HepG2 (cell line): ENCODE measurements around the gene PEX11G. TPM values are rescaled to one million over a fixed set of nuclear protein-coding genes. Genes with fewer than 3 reads are reported as not detected.
A peak's percentile ranks its signal among the peaks of the same experiment; 100 is the strongest.

Experiments
- ARID4A ChIP-seq: sonication (generic); formaldehyde crosslinking; IDR thresholded peaks from 2 replicates; pipeline ENCODE4 v1.5.0; 2020; ENCODE audit warnings: mild to moderate bottlenecking, missing genetic modification reagents, borderline replicate concordance
- ATF2 ChIP-seq: sonication (generic); formaldehyde crosslinking; IDR thresholded peaks from 2 replicates; pipeline ENCODE4 v1.4.0; 2020; ENCODE audit warnings: missing genetic modification reagents
- ATF7-NPFF ChIP-seq: sonication (generic); formaldehyde crosslinking; IDR thresholded peaks from 2 replicates; pipeline ENCODE4 v1.8.1; 2023; ENCODE audit warnings: mild to moderate bottlenecking, low read depth, missing genetic modification reagents, moderate library complexity
- GMEB2 ChIP-seq: IDR thresholded peaks from 2 replicates; pipeline ENCODE4 v1.6.1; 2016; ENCODE audit warnings: missing biosample characterization, missing genetic modification reagents, low read depth
- HOXA7 ChIP-seq: sonication (generic); formaldehyde crosslinking; IDR thresholded peaks from 2 replicates; pipeline ENCODE4 v1.8.1; 2022; ENCODE audit warnings: mild to moderate bottlenecking, missing genetic modification reagents, moderate library complexity
- KDM3A ChIP-seq: IDR thresholded peaks from 2 replicates; pipeline ENCODE4 v1.6.1; 2018; ENCODE audit warnings: low read depth, missing compliant biosample characterization
- NRL ChIP-seq: sonication (generic); formaldehyde crosslinking; IDR thresholded peaks from 2 replicates; pipeline ENCODE4 v1.5.0; 2020; ENCODE audit warnings: missing genetic modification reagents, mild to moderate bottlenecking, moderate library complexity, borderline replicate concordance
- PCBP1 ChIP-seq: fragments of 200-400 bp; formaldehyde crosslinking; IDR thresholded peaks from 2 replicates; pipeline ENCODE4 v1.6.1; 2017; ENCODE audit warnings: mild to moderate bottlenecking, low read depth, low read length, borderline replicate concordance
- RARG ChIP-seq: sonication (generic); formaldehyde crosslinking; IDR thresholded peaks from 2 replicates; pipeline ENCODE4 v1.4.0; 2020; ENCODE audit warnings: low read depth, mild to moderate bottlenecking, missing genetic modification reagents
- SMAD3 ChIP-seq: sonication (generic); formaldehyde crosslinking; IDR thresholded peaks from 2 replicates; pipeline ENCODE4 v1.4.0; 2020; ENCODE audit warnings: missing genetic modification reagents
- ZNF207 ChIP-seq: fragments of 450-650 bp; IDR thresholded peaks from 2 replicates; pipeline ENCODE4 v1.6.1; 2016; ENCODE audit warnings: antibody characterized with exemption, borderline replicate concordance
- ZNF709 ChIP-seq: sonication (generic); formaldehyde crosslinking; IDR thresholded peaks from 2 replicates; pipeline ENCODE4 v1.5.0; 2020; ENCODE audit warnings: mild to moderate bottlenecking, missing genetic modification reagents
- ZNF775 ChIP-seq: sonication (generic); formaldehyde crosslinking; IDR thresholded peaks from 2 replicates; pipeline ENCODE4 v1.4.0; 2020; ENCODE audit warnings: missing genetic modification reagents, mild to moderate bottlenecking, moderate library complexity, borderline replicate concordance
- ZNF83 ChIP-seq: sonication (generic); formaldehyde crosslinking; IDR thresholded peaks from 2 replicates; pipeline ENCODE4 v1.4.0; 2020; ENCODE audit warnings: missing genetic modification reagents, mild to moderate bottlenecking, borderline replicate concordance
- polyA plus RNA-seq, 8 experiments: library from polyadenylated mRNA; depleted of rRNA in 3 of 8; stranded (reverse) in 7 of 8; unstranded in 1 of 8; fragments of >200 nt; fragmentation: Illumina TruSeq in 4 of 8; extraction: Trizol in 4 of 8; gene quantifications; 2 replicates each; pipeline versions ENCODE4 v1.2.1 to v1.2.3, GENCODE V29; 2011 to 2016; ENCODE audit warnings: low read depth in 4 of 8, missing spikeins in 1 of 8, mixed read lengths in 1 of 8; ENCODE audit not compliant: insufficient read depth in 1 of 8
- total RNA-seq, 5 experiments: library from RNA; depleted of rRNA; stranded (reverse); fragments of >200 nt; fragmentation: Illumina TruSeq; extraction: Trizol; gene quantifications; 2 replicates each; pipeline ENCODE4 v1.2.3, GENCODE V29; 2016; ENCODE audit warnings: low read depth in 1 of 5
- TF ChIP-seq, protein P1 (sequence below), 2 experiments: sonication (generic) in 1 of 2; formaldehyde crosslinking in 1 of 2; IDR thresholded peaks; 2 replicates each; pipeline versions ENCODE4 v1.6.1 to v1.9.0; 2014 to 2022; ENCODE audit warnings: antibody characterized with exemption in 1 of 2, borderline replicate concordance in 1 of 2, inconsistent platforms in 1 of 2, low read depth in 1 of 2, missing genetic modification reagents in 1 of 2

Gene PEX11G
- total and polyA plus RNA-seq, 2 of the 13 experiments (the other 11 are each of a cell fraction or from before 2014, with no cell fraction given), result not detected

GRCh38 chr19:7500811-7501450, 12.1 kb upstream of the PEX11G start (continued):
- TF ChIP-seq RARG (no peak), PCBP1 (no peak), ZNF207 (no peak), ZNF83 (CRISPR knock-in tag) (no peak), NRL (CRISPR knock-in tag) (peak; percentile 71; the same call in 1 of the 2 replicates), ARID4A (peak; percentile 33; the same call in 1 of the 2 replicates), HOXA7 (no peak), ZNF709 (CRISPR knock-in tag) (peak; percentile 87; the same call in 1 of the 2 replicates), ATF7-NPFF (peak; percentile 67; the same call in 1 of the 2 replicates), ATF2 (CRISPR knock-in tag) (no peak), ZNF775 (no peak), GMEB2 (CRISPR knock-in tag) (peak; percentile 52), KDM3A (CRISPR knock-in tag) (peak; percentile 42; the same call in 1 of the 2 replicates), SMAD3 (CRISPR knock-in tag) (no peak)
- TF ChIP-seq, protein P1, sequence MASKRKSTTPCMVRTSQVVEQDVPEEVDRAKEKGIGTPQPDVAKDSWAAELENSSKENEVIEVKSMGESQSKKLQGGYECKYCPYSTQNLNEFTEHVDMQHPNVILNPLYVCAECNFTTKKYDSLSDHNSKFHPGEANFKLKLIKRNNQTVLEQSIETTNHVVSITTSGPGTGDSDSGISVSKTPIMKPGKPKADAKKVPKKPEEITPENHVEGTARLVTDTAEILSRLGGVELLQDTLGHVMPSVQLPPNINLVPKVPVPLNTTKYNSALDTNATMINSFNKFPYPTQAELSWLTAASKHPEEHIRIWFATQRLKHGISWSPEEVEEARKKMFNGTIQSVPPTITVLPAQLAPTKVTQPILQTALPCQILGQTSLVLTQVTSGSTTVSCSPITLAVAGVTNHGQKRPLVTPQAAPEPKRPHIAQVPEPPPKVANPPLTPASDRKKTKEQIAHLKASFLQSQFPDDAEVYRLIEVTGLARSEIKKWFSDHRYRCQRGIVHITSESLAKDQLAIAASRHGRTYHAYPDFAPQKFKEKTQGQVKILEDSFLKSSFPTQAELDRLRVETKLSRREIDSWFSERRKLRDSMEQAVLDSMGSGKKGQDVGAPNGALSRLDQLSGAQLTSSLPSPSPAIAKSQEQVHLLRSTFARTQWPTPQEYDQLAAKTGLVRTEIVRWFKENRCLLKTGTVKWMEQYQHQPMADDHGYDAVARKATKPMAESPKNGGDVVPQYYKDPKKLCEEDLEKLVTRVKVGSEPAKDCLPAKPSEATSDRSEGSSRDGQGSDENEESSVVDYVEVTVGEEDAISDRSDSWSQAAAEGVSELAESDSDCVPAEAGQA (IDR thresholded peaks at IDR 0.05; ENCODE audit: low read depth), result no peak
- TF ChIP-seq, protein P1 (CRISPR knock-in tag; IDR thresholded peaks at IDR 0.05; ENCODE audit: borderline replicate concordance), result no peak; the same call in 1 of the 2 replicates
